Endothelial cell of umbilical vein (primary cell): Measurements from ENCODE around the gene DBNL.

Experiments used
- EZH2 ChIP-seq: IDR thresholded peaks from 2 replicates; pipeline ENCODE4 v1.6.1; 2012; ENCODE audit warnings: borderline replicate concordance, low read depth, mild to moderate bottlenecking, moderate library complexity, low read length, inconsistent platforms; ENCODE audit not compliant: severe bottlenecking
- GATA2 ChIP-seq: IDR thresholded peaks from 2 replicates; pipeline ENCODE4 v1.7.0; 2011; ENCODE audit warnings: low read depth, mild to moderate bottlenecking, moderate library complexity, mixed read lengths, low read length; ENCODE audit not compliant: insufficient read length, insufficient read depth
- MYC ChIP-seq: IDR thresholded peaks from one replicate; pipeline ENCODE4 v1.6.1; 2011; ENCODE audit warnings: mild to moderate bottlenecking, low read depth, low read length
- POLR2A ChIP-seq: IDR thresholded peaks from 2 replicates; pipeline ENCODE4 v1.6.1; 2012; ENCODE audit warnings: low read depth, mild to moderate bottlenecking, control low read depth, low read length
- POLR2AphosphoS5 ChIP-seq: IDR thresholded peaks from 2 replicates; pipeline ENCODE4 v1.6.1; 2012; ENCODE audit warnings: low read depth, mild to moderate bottlenecking, control low read depth, low read length, moderate library complexity; ENCODE audit not compliant: insufficient read depth
- TF ChIP-seq, protein P1 (sequence below), 2 donors: IDR thresholded peaks; 1 replicate in 1 of 2; 2 replicates in 1 of 2; pipeline ENCODE4 v1.5.1; 2011; ENCODE audit warnings: low read length in 2 of 2, mild to moderate bottlenecking in 2 of 2, moderate library complexity in 2 of 2, control low read depth in 1 of 2, inconsistent platforms in 1 of 2, low read depth in 1 of 2; ENCODE audit not compliant: insufficient read depth in 1 of 2; ENCODE audit errors: extremely low read depth in 1 of 2
- TF ChIP-seq, protein P2 (sequence below): IDR thresholded peaks from 2 replicates; pipeline ENCODE4 v1.6.1; 2011; ENCODE audit not compliant: insufficient read depth, insufficient read length

- no peak for TF ChIP-seq POLR2AphosphoS5
- TF ChIP-seq, protein P1, sequence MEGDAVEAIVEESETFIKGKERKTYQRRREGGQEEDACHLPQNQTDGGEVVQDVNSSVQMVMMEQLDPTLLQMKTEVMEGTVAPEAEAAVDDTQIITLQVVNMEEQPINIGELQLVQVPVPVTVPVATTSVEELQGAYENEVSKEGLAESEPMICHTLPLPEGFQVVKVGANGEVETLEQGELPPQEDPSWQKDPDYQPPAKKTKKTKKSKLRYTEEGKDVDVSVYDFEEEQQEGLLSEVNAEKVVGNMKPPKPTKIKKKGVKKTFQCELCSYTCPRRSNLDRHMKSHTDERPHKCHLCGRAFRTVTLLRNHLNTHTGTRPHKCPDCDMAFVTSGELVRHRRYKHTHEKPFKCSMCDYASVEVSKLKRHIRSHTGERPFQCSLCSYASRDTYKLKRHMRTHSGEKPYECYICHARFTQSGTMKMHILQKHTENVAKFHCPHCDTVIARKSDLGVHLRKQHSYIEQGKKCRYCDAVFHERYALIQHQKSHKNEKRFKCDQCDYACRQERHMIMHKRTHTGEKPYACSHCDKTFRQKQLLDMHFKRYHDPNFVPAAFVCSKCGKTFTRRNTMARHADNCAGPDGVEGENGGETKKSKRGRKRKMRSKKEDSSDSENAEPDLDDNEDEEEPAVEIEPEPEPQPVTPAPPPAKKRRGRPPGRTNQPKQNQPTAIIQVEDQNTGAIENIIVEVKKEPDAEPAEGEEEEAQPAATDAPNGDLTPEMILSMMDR (IDR thresholded peaks at IDR 0.05; ENCODE audit: extremely low read depth in 1 of 2, insufficient read depth in 1 of 2, low read depth in 1 of 2, low read length in 2 of 2): no peak
- no peak for TF ChIP-seq GATA2
- no peak for TF ChIP-seq POLR2A
- no peak for TF ChIP-seq MYC
- TF ChIP-seq, protein P2, sequence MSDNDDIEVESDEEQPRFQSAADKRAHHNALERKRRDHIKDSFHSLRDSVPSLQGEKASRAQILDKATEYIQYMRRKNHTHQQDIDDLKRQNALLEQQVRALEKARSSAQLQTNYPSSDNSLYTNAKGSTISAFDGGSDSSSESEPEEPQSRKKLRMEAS: no peak
- no peak for TF ChIP-seq EZH2
These were observed 50.5 kb downstream of the DBNL start for GRCh38 chr7:44094883-44095592.
